Skeletal muscle tissue (tissue), 4 donors: ENCODE measurements around the gene ADGRA3. TPM values are rescaled to one million over a fixed set of nuclear protein-coding genes. Genes with fewer than 3 reads are reported as not detected.

Experiments
- H3K27ac ChIP-seq: one replicate; pipeline ENCODE4 v1.7.0; 2013; ENCODE audit warnings: mild to moderate bottlenecking, low read depth, low read length, inconsistent platforms
- H3K27me3 ChIP-seq, 3 donors: one replicate each; pipeline ENCODE4 v1.7.0; 2013; ENCODE audit warnings: low read length in 3 of 3; ENCODE audit not compliant: control insufficient read depth in 3 of 3, insufficient read depth in 3 of 3
- H3K36me3 ChIP-seq, 3 donors: one replicate each; pipeline ENCODE4 v1.7.0; 2013; ENCODE audit warnings: low read length in 3 of 3; ENCODE audit not compliant: control insufficient read depth in 3 of 3, insufficient read depth in 3 of 3
- H3K4me1 ChIP-seq, 3 donors: one replicate each; pipeline ENCODE4 v1.7.0; 2013; ENCODE audit warnings: low read length in 3 of 3, mild to moderate bottlenecking in 3 of 3; ENCODE audit not compliant: control insufficient read depth in 3 of 3, insufficient read depth in 3 of 3
- H3K4me3 ChIP-seq, 3 donors: one replicate each; pipeline ENCODE4 v1.7.0; 2013; ENCODE audit warnings: low read length in 3 of 3
- H3K9ac ChIP-seq, 3 donors: one replicate each; pipeline ENCODE4 v1.7.0; 2013; ENCODE audit warnings: low read length in 3 of 3, mild to moderate bottlenecking in 3 of 3, moderate library complexity in 2 of 3, low read depth in 1 of 3
- H3K9me3 ChIP-seq, 3 donors: one replicate each; pipeline ENCODE4 v1.7.0; 2013; ENCODE audit warnings: low read length in 3 of 3; ENCODE audit not compliant: control insufficient read depth in 3 of 3
- total RNA-seq: library from RNA; depleted of rRNA; stranded (reverse); fragments of >200 nt; gene quantifications from one replicate; pipeline ENCODE4 v1.2.3, GENCODE V29; 2014
- donor health status: Osteomylitis.

ADGRA3 gene
- total RNA-seq, 1 donor from 2014 or later, result 92.4 TPM

GRCh38 chr4:22532896-22533295 is 17.0 kb upstream of the ADGRA3 start:
- Histone ChIP-seq H3K4me3 (no peak overlapping the region), H3K9ac (no peak overlapping the region), H3K36me3 (no peaks in the 10 kb centered on the region), H3K27me3 (no peaks in the 10 kb centered on the region), H3K9me3 (peaks cover 0 to 12% (median 4%) of the 10 kb centered on the region in 3 donors), H3K27ac (no peak overlapping the region), H3K4me1 (no peaks in the 10 kb centered on the region)

- H3K27ac ChIP-seq, result no peak overlapping the region
- H3K4me3 ChIP-seq, result no peak overlapping the region
- H3K36me3 ChIP-seq, result no peaks in the 10 kb centered on the region
- H3K27me3 ChIP-seq, result no peaks in the 10 kb centered on the region
- no peaks in the 10 kb centered on the region for H3K4me1 ChIP-seq
- no peak overlapping the region for H3K9ac ChIP-seq
- peaks cover 0 to 12% (median 4%) of the 10 kb centered on the region in 3 donors for H3K9me3 ChIP-seq
These were observed 16.3 kb upstream of the ADGRA3 start for GRCh38 chr4:22532117-22532516.

- Histone ChIP-seq H3K4me3 (no peak overlapping the region), H3K9me3 (peaks cover 0 to 12% (median 4%) of the 10 kb centered on the region in 3 donors), H3K36me3 (no peaks in the 10 kb centered on the region), H3K27me3 (no peaks in the 10 kb centered on the region), H3K4me1 (no peaks in the 10 kb centered on the region), H3K9ac (no peak overlapping the region), H3K27ac (no peak overlapping the region)
These were observed 15.6 kb upstream of the ADGRA3 start for GRCh38 chr4:22531311-22532019.

DNA sequence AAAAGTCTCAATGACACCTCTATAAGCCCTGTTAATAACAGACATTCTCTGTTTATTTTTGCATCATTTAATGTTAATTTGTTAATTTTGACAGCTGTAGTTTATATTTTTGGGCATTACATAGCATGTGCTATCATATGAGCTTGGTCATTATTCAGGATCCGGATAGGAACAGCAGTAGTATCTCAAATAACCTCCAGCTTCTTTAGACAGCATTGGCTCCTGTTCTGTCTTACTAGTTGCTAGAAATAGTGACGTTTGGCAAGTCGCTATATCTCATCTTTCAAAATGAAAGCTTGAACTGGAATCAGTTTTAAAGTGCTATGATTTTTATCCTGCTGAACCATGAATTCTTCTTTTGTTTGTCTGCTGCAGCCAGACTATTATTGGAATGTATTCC is 9.0 kb upstream of the ADGRA3 start:
- Histone ChIP-seq H3K27me3 (no peaks in the 10 kb centered on the region), H3K27ac (no peak overlapping the region), H3K36me3 (no peaks in the 10 kb centered on the region), H3K9ac (no peak overlapping the region), H3K4me1 (peaks cover 0 to 9% (median 5%) of the 10 kb centered on the region in 3 donors), H3K9me3 (no peaks in the 10 kb centered on the region), H3K4me3 (no peak overlapping the region)

- H3K36me3 ChIP-seq, result no peaks in the 10 kb centered on the region
- H3K27ac ChIP-seq, result no peak overlapping the region
- no peak overlapping the region for H3K9ac ChIP-seq
- H3K27me3 ChIP-seq, result no peaks in the 10 kb centered on the region
- H3K9me3 ChIP-seq, result no peaks in the 10 kb centered on the region
- peaks cover 0 to 9% (median 5%) of the 10 kb centered on the region in 3 donors for H3K4me1 ChIP-seq
- H3K4me3 ChIP-seq, result no peak overlapping the region
These were observed 7.0 kb upstream of the ADGRA3 start for GRCh38 chr4:22522706-22523501.

DNA sequence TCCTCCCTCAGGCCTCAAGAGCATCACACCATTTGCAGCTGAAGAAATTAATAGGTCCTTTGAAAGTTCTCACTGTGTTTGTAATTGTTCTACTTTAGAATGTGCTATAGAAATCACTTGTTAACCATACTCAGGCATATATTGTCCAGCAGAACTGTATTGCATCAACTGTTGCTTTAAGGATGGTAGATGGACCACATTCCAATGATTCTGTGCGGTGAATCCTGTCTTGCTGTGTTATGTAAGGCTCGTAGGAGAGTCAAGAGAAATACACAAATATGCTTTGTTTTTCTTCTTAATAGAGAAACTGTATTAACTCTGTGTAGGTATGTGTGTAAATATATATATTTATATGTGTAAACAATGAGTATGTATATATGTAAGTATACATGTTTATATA is 6.3 kb upstream of the ADGRA3 start:
- Histone ChIP-seq H3K27me3 (no peaks in the 10 kb centered on the region), H3K36me3 (no peaks in the 10 kb centered on the region), H3K27ac (no peak overlapping the region), H3K4me1 (peaks cover under 1 to 10% (median 5%) of the 10 kb centered on the region in 3 donors), H3K9ac (no peak overlapping the region), H3K4me3 (no peak overlapping the region), H3K9me3 (no peaks in the 10 kb centered on the region)

DNA sequence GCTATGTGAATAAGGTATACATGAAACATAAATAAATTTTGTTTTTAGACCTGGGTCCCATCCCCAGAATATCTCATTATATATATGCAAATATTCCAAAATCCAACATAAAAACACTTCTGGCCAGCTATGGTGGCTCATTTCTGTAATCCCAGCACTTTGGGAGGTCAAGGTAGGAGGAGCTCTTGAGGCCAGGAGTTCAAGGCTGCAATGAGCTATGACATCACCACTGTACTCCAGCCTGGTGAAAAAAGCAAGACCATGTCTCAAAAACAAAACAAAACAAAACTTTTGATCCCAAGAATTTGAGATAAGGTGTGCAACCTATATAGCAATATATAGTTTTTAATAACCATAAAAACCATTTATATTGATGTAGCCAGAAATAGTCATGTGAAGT is 5.4 kb upstream of the ADGRA3 start:
- no peaks in the 10 kb centered on the region for H3K27me3 ChIP-seq
- H3K36me3 ChIP-seq, result no peaks in the 10 kb centered on the region
- peaks cover 8 to 19% (median 11%) of the 10 kb centered on the region in 3 donors for H3K4me1 ChIP-seq
- no peaks in the 10 kb centered on the region for H3K9me3 ChIP-seq
- no peak overlapping the region for H3K9ac ChIP-seq
- no peak overlapping the region for H3K27ac ChIP-seq
- H3K4me3 ChIP-seq, result no peak overlapping the region

- peak overlapping the region; percentile 63 to 84 (median 74) for H3K4me3 ChIP-seq
- H3K36me3 ChIP-seq, result no peaks in the 10 kb centered on the region
- H3K9ac ChIP-seq, result peak overlapping the region; percentile 69 to 88 (median 69)
- H3K27ac ChIP-seq, result peak overlapping the region; percentile 68
- no peaks in the 10 kb centered on the region for H3K9me3 ChIP-seq
- H3K4me1 ChIP-seq, result peaks cover 8 to 29% (median 18%) of the 10 kb centered on the region in 3 donors
- no peaks in the 10 kb centered on the region for H3K27me3 ChIP-seq
These were observed 550 bp downstream of the ADGRA3 start for GRCh38 chr4:22515145-22515887.

DNA sequence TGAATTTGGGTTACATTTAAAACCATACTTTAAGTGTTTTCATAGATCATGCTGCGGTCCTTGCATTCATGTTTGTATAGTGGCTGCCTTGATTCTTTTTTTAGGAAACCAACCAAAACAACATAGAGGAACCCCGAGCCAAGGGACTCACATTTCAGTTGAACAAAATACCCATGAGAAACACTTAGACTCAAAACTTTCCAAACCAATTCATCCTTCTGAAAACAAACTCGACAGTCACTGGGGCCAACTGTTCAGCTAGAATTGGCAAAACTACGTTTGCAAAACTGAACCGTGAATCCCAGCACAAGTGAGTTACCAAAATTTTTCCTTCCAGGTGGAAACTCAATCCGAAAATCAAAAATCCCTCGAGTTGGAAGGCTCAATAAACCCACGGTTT is 1.4 kb downstream of the ADGRA3 start:
- no peaks in the 10 kb centered on the region for H3K9me3 ChIP-seq
- H3K4me3 ChIP-seq, result peak overlapping the region; percentile 63 to 84 (median 74)
- peak overlapping the region; percentile 68 for H3K27ac ChIP-seq
- peaks cover 8 to 32% (median 18%) of the 10 kb centered on the region in 3 donors for H3K4me1 ChIP-seq
- no peaks in the 10 kb centered on the region for H3K36me3 ChIP-seq
- H3K9ac ChIP-seq, result peak overlapping the region; percentile 69 to 88 (median 69)
- no peaks in the 10 kb centered on the region for H3K27me3 ChIP-seq
